ENCODE measurements around the gene OBSCN. TPM values are rescaled to one million over a fixed set of nuclear protein-coding genes. Genes with fewer than 3 reads are reported as not detected.

The OBSCN gene
- total RNA-seq, 1 experiment from 2014 or later = 5.6 TPM

GRCh38 chr1:228234921-228235320 is 27.1 kb downstream of the OBSCN start:
- intact Hi-C loops (cut with micrococcal nuclease; ENCODE audit: unreplicated experiment) = no loop called here
- Histone ChIP-seq H3K27me3 (replicated peaks; ENCODE audit: control insufficient read depth, insufficient read depth, low read length) (no peaks in the 10 kb centered on the region), H3K9me3 (peaks cover 5% of the 10 kb centered on the region; the same call in 1 of the 2 replicates), H3K4me1 (no peaks in the 10 kb centered on the region), H3K36me3 (ENCODE audit: control insufficient read depth, insufficient read depth, low read length) (no peaks in the 10 kb centered on the region), H3K4me3 (ENCODE audit: low read depth, low read length) (no peak overlapping the region)
- Mint-ChIP-seq H3K27me3 (ENCODE audit: insufficient read depth, unreplicated experiment) (no peaks in the 10 kb centered on the region), H3K9me3 (ENCODE audit: unreplicated experiment) (peaks cover 48% of the 10 kb centered on the region), H3K4me1 (ENCODE audit: low read depth, unreplicated experiment) (no peaks in the 10 kb centered on the region), H3K36me3 (ENCODE audit: insufficient read depth, unreplicated experiment) (peaks cover 5% of the 10 kb centered on the region), H3K27ac (ENCODE audit: unreplicated experiment) (no peak overlapping the region), H3K4me3 (ENCODE audit: unreplicated experiment) (no peak overlapping the region)
- no peak for TF ChIP-seq CTCF (IDR thresholded peaks at IDR 0.05; ENCODE audit: insufficient read depth in 1 of 2, low read depth in 1 of 2, low read length in 1 of 2, severe bottlenecking in 1 of 2, unreplicated experiment in 1 of 2)
- BruUV-seq (replicated peaks) = no TSS peak
- ChIA-PET CTCF (no interaction called here), POLR2A (no interaction called here)
- no peak for DNase-seq

- Mint-ChIP-seq H3K9me3 (ENCODE audit: unreplicated experiment) (peaks cover 66% of the 10 kb centered on the region), H3K4me3 (ENCODE audit: unreplicated experiment) (no peak overlapping the region), H3K27me3 (ENCODE audit: insufficient read depth, unreplicated experiment) (no peaks in the 10 kb centered on the region), H3K36me3 (ENCODE audit: insufficient read depth, unreplicated experiment) (peaks cover 5% of the 10 kb centered on the region), H3K4me1 (ENCODE audit: low read depth, unreplicated experiment) (no peaks in the 10 kb centered on the region), H3K27ac (ENCODE audit: unreplicated experiment) (no peak overlapping the region)
- ChIA-PET CTCF (interaction anchor here (0.6 kb wide), 1 partner anchor 809 kb away, joined by 3 read pairs; no protein-coding TSS in a partner anchor), POLR2A (no interaction called here)
- Histone ChIP-seq H3K4me3 (ENCODE audit: low read depth, low read length) (no peak overlapping the region), H3K36me3 (ENCODE audit: control insufficient read depth, insufficient read depth, low read length) (no peaks in the 10 kb centered on the region), H3K27me3 (replicated peaks; ENCODE audit: control insufficient read depth, insufficient read depth, low read length) (no peaks in the 10 kb centered on the region), H3K4me1 (no peaks in the 10 kb centered on the region), H3K9me3 (peaks cover 4% of the 10 kb centered on the region)
- intact Hi-C loops (cut with micrococcal nuclease; ENCODE audit: unreplicated experiment) = no loop called here
- peak in 1 of 2 experiments; percentile 48 for TF ChIP-seq CTCF (IDR thresholded peaks at IDR 0.05; ENCODE audit: insufficient read depth in 1 of 2, low read depth in 1 of 2, low read length in 1 of 2, severe bottlenecking in 1 of 2, unreplicated experiment in 1 of 2)
- DNase-seq = peak in 1 of 2 experiments; percentile 43
- BruUV-seq (replicated peaks) = no TSS peak
Observed at GRCh38 chr1:228236744-228237143, 28.9 kb downstream of the OBSCN start.

- H3K27ac Mint-ChIP-seq (ENCODE audit: unreplicated experiment) = no peak overlapping the region
- H3K36me3 Mint-ChIP-seq (ENCODE audit: insufficient read depth, unreplicated experiment) = peaks cover 5% of the 10 kb centered on the region
- H3K36me3 ChIP-seq (ENCODE audit: control insufficient read depth, insufficient read depth, low read length) = no peaks in the 10 kb centered on the region
- H3K27me3 Mint-ChIP-seq (ENCODE audit: insufficient read depth, unreplicated experiment) = no peaks in the 10 kb centered on the region
- no TSS peak for BruUV-seq (replicated peaks)
- no peak for DNase-seq
- no peaks in the 10 kb centered on the region for H3K27me3 ChIP-seq (replicated peaks; ENCODE audit: control insufficient read depth, insufficient read depth, low read length)
- H3K4me3 Mint-ChIP-seq (ENCODE audit: unreplicated experiment) = no peak overlapping the region
- H3K9me3 Mint-ChIP-seq (ENCODE audit: unreplicated experiment) = peaks cover 79% of the 10 kb centered on the region
- no peaks in the 10 kb centered on the region for H3K4me1 Mint-ChIP-seq (ENCODE audit: low read depth, unreplicated experiment)
- ChIA-PET CTCF (no interaction called here), POLR2A (no interaction called here)
- no peak overlapping the region for H3K4me3 ChIP-seq (ENCODE audit: low read depth, low read length)
- H3K4me1 ChIP-seq = no peaks in the 10 kb centered on the region
- intact Hi-C loops (cut with micrococcal nuclease; ENCODE audit: unreplicated experiment) = no loop called here
- H3K9me3 ChIP-seq = peaks cover 15% of the 10 kb centered on the region
- TF ChIP-seq CTCF (IDR thresholded peaks at IDR 0.05; ENCODE audit: insufficient read depth in 1 of 2, low read depth in 1 of 2, low read length in 1 of 2, severe bottlenecking in 1 of 2, unreplicated experiment in 1 of 2) = no peak
Observed at GRCh38 chr1:228238007-228238406, 30.2 kb downstream of the OBSCN start.
